Neural progenitor cell (in vitro differentiated cells): Measurements from ENCODE around the gene CTSO. TPM values are rescaled to one million over a fixed set of nuclear protein-coding genes. Genes with fewer than 3 reads are reported as not detected.

Experiments used
- DNase-seq: peaks from one replicate; pipeline ENCODE4 v3.0.0-alpha.2; 2016; ENCODE audit warnings: low spot score
- H2AFZ ChIP-seq: fragments of 200-600 bp; sonication (generic); replicated peaks from 2 replicates; pipeline ENCODE4 v1.6.1; 2016; ENCODE audit warnings: antibody characterized with exemption
- H3F3A ChIP-seq: fragments of 200-600 bp; sonication (generic); 2 replicates; pipeline ENCODE4 v1.6.1; 2016; ENCODE audit warnings: antibody characterized with exemption, low read depth
- H3K27ac ChIP-seq: fragments of 200-600 bp; sonication (generic); 2 replicates; pipeline ENCODE4 v1.5.1; 2016; ENCODE audit warnings: mild to moderate bottlenecking
- H3K27me3 ChIP-seq: fragments of 200-600 bp; sonication (generic); 2 replicates; pipeline ENCODE4 v1.6.1; 2016; ENCODE audit warnings: mild to moderate bottlenecking, moderate library complexity
- H3K36me3 ChIP-seq: fragments of 200-600 bp; sonication (generic); 2 replicates; pipeline ENCODE4 v1.5.1; 2016
- H3K4me1 ChIP-seq: fragments of 200-600 bp; sonication (generic); 2 replicates; pipeline ENCODE4 v1.6.1; 2016; ENCODE audit warnings: mixed run types
- H3K4me2 ChIP-seq: fragments of 200-600 bp; sonication (generic); 2 replicates; pipeline ENCODE4 v1.6.1; 2016
- H3K4me3 ChIP-seq: fragments of 200-600 bp; sonication (generic); 2 replicates; pipeline ENCODE4 v1.5.1; 2016
- H3K79me2 ChIP-seq: fragments of 200-600 bp; sonication (generic); 2 replicates; pipeline ENCODE4 v1.6.1; 2016; ENCODE audit warnings: low read depth
- H3K9ac ChIP-seq: fragments of 200-600 bp; sonication (generic); 2 replicates; pipeline ENCODE4 v1.6.1; 2016
- H3K9me3 ChIP-seq: fragments of 200-600 bp; sonication (generic); 2 replicates; pipeline ENCODE4 v1.5.1; 2016; ENCODE audit warnings: low read depth
- H4K20me1 ChIP-seq: fragments of 200-600 bp; sonication (generic); 2 replicates; pipeline ENCODE4 v1.6.1; 2016; ENCODE audit warnings: low read depth
- H3K27ac Mint-ChIP-seq: 3 replicates; pipeline ENCODE4 v1.8.0; 2021; ENCODE audit warnings: mixed read lengths
- H3K27me3 Mint-ChIP-seq: 2 replicates; pipeline ENCODE4 v1.8.0; 2022; ENCODE audit warnings: low read depth, mild to moderate bottlenecking, inconsistent platforms, moderate library complexity, mixed read lengths; ENCODE audit not compliant: insufficient read depth
- H3K36me3 Mint-ChIP-seq: 3 replicates; pipeline ENCODE4 v1.8.0; 2021; ENCODE audit warnings: mixed read lengths
- H3K4me1 Mint-ChIP-seq: 3 replicates; pipeline ENCODE4 v1.8.0; 2021; ENCODE audit warnings: mixed read lengths
- H3K4me3 Mint-ChIP-seq: 3 replicates; pipeline ENCODE4 v1.8.0; 2021; ENCODE audit warnings: mild to moderate bottlenecking, moderate library complexity, mixed read lengths
- H3K9me3 Mint-ChIP-seq: 3 replicates; pipeline ENCODE4 v1.8.0; 2020; ENCODE audit warnings: mixed read lengths
- EZH2 ChIP-seq: fragments of 200-600 bp; sonication (generic); IDR thresholded peaks from 2 replicates; pipeline ENCODE4 v1.6.1; 2017; ENCODE audit warnings: antibody characterized with exemption, mild to moderate bottlenecking, moderate library complexity
- EZH2phosphoT487 ChIP-seq: fragments of 200-600 bp; sonication (generic); IDR thresholded peaks from 2 replicates; pipeline ENCODE4 v1.6.1; 2017; ENCODE audit warnings: antibody characterized with exemption
- total RNA-seq: library from RNA; depleted of rRNA; stranded (reverse); fragments of >200 nt; gene quantifications from 2 replicates; pipeline ENCODE4 v1.2.3, GENCODE V29; 2015; ENCODE audit warnings: low replicate concordance
- TF ChIP-seq, protein P1 (sequence below): fragments of 200-600 bp; sonication (generic); IDR thresholded peaks from 2 replicates; pipeline ENCODE4 v1.5.1; 2017; ENCODE audit warnings: antibody characterized with exemption, mild to moderate bottlenecking

CTSO gene
- total RNA-seq, 1 donor from 2014 or later: 3.2 TPM

DNA sequence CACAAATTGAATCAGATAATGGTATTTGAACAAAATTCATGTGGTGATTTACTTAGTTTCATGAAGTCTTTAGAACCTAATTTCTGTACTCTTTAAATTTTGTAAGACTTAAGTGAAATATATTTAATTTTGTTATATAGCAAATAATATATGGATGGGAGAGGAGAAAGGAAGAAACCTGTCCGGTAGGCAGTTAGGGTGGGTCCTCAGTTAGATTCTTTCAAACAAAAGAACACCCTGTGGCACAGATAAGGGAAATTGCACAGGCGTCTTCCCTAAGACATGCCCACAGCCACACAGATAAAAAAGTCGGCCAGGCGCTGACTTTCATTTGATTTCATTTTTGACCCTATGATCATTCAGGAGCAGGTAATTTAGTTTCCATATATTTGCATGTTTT lies 25.1 kb upstream of the CTSO start:
- H3K27ac Mint-ChIP-seq: no peak overlapping the region
- H3K36me3 Mint-ChIP-seq: no peaks in the 10 kb centered on the region
- Histone ChIP-seq H3K27ac (no peak overlapping the region), H3K27me3 (no peaks in the 10 kb centered on the region), H3K4me3 (no peak overlapping the region), H3F3A (no peaks in the 10 kb centered on the region), H3K4me1 (peaks cover 4% of the 10 kb centered on the region), H4K20me1 (no peaks in the 10 kb centered on the region), H3K9me3 (no peaks in the 10 kb centered on the region), H3K9ac (no peak overlapping the region), H3K4me2 (no peak overlapping the region), H3K79me2 (no peaks in the 10 kb centered on the region), H3K36me3 (no peaks in the 10 kb centered on the region), H2AFZ (no peak overlapping the region)
- H3K9me3 Mint-ChIP-seq: peaks cover 21% of the 10 kb centered on the region
- no peak for DNase-seq
- no peak for TF ChIP-seq EZH2phosphoT487
- H3K27me3 Mint-ChIP-seq: peaks cover 2% of the 10 kb centered on the region
- peaks cover 13% of the 10 kb centered on the region for H3K4me1 Mint-ChIP-seq
- no peak overlapping the region for H3K4me3 Mint-ChIP-seq

DNA sequence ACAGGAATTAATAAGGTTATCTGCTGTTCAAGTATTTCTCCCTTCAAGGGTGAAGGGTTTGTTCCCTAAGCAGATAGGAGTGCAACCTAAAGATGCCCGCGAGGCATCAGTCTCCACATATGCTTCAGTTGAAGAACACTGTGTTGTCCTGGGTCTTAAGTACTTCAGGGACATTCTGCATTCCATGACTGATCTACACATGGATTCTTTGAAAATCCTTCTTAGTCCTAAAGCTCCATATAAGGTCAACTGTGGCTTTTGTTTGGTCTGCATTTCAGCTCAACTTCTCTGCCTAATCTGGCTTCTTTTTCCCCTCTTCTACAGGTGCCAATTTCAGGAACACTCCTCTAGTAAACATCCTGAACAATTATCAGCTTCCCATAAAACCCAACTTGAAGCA lies 21.8 kb upstream of the CTSO start:
- no peaks in the 10 kb centered on the region for H4K20me1 ChIP-seq
- no peaks in the 10 kb centered on the region for H3K79me2 ChIP-seq
- H3K4me3 ChIP-seq: no peak overlapping the region
- H3K27me3 ChIP-seq: no peaks in the 10 kb centered on the region
- H3K36me3 ChIP-seq: no peaks in the 10 kb centered on the region
- Mint-ChIP-seq H3K27me3 (peaks cover 2% of the 10 kb centered on the region), H3K27ac (no peak overlapping the region), H3K36me3 (no peaks in the 10 kb centered on the region), H3K4me1 (peaks cover 8% of the 10 kb centered on the region), H3K9me3 (peaks cover 21% of the 10 kb centered on the region), H3K4me3 (no peak overlapping the region)
- no peaks in the 10 kb centered on the region for H3K9me3 ChIP-seq
- no peak overlapping the region for H3K27ac ChIP-seq
- TF ChIP-seq, protein P1, sequence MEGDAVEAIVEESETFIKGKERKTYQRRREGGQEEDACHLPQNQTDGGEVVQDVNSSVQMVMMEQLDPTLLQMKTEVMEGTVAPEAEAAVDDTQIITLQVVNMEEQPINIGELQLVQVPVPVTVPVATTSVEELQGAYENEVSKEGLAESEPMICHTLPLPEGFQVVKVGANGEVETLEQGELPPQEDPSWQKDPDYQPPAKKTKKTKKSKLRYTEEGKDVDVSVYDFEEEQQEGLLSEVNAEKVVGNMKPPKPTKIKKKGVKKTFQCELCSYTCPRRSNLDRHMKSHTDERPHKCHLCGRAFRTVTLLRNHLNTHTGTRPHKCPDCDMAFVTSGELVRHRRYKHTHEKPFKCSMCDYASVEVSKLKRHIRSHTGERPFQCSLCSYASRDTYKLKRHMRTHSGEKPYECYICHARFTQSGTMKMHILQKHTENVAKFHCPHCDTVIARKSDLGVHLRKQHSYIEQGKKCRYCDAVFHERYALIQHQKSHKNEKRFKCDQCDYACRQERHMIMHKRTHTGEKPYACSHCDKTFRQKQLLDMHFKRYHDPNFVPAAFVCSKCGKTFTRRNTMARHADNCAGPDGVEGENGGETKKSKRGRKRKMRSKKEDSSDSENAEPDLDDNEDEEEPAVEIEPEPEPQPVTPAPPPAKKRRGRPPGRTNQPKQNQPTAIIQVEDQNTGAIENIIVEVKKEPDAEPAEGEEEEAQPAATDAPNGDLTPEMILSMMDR: no peak
- TF ChIP-seq EZH2 (no peak), EZH2phosphoT487 (no peak)
- H3K4me2 ChIP-seq: no peak overlapping the region
- no peaks in the 10 kb centered on the region for H3F3A ChIP-seq
- no peak overlapping the region for H2AFZ ChIP-seq
- DNase-seq: no peak
- H3K9ac ChIP-seq: no peak overlapping the region
- H3K4me1 ChIP-seq: no peaks in the 10 kb centered on the region

GRCh38 chr4:155974996-155975395 lies 21.3 kb upstream of the CTSO start:
- Histone ChIP-seq H3K36me3 (no peaks in the 10 kb centered on the region), H4K20me1 (no peaks in the 10 kb centered on the region), H3K4me2 (no peak overlapping the region), H3K9me3 (no peaks in the 10 kb centered on the region), H3K27me3 (no peaks in the 10 kb centered on the region), H3K27ac (no peak overlapping the region), H3K4me1 (no peaks in the 10 kb centered on the region), H3K9ac (no peak overlapping the region), H2AFZ (no peak overlapping the region), H3K4me3 (no peak overlapping the region), H3K79me2 (no peaks in the 10 kb centered on the region), H3F3A (no peaks in the 10 kb centered on the region)
- H3K27ac Mint-ChIP-seq: no peak overlapping the region
- DNase-seq: no peak
- H3K9me3 Mint-ChIP-seq: peaks cover 17% of the 10 kb centered on the region
- peaks cover 2% of the 10 kb centered on the region for H3K27me3 Mint-ChIP-seq
- no peaks in the 10 kb centered on the region for H3K36me3 Mint-ChIP-seq
- H3K4me1 Mint-ChIP-seq: peaks cover 8% of the 10 kb centered on the region
- no peak overlapping the region for H3K4me3 Mint-ChIP-seq
- TF ChIP-seq EZH2phosphoT487 (no peak), EZH2 (no peak)
- TF ChIP-seq, protein P1: no peak

- no peak overlapping the region for H2AFZ ChIP-seq
These were observed 20.7 kb upstream of the CTSO start for GRCh38 chr4:155974476-155974749.

More at GRCh38 chr4:155974476-155974749, 20.7 kb upstream of the CTSO start:
- Histone ChIP-seq H3K9me3 (no peaks in the 10 kb centered on the region), H3F3A (no peaks in the 10 kb centered on the region), H3K4me1 (no peaks in the 10 kb centered on the region), H3K9ac (no peak overlapping the region), H3K27ac (no peak overlapping the region), H3K79me2 (no peaks in the 10 kb centered on the region), H3K36me3 (no peaks in the 10 kb centered on the region), H3K4me2 (no peak overlapping the region), H3K4me3 (no peak overlapping the region), H4K20me1 (no peaks in the 10 kb centered on the region), H3K27me3 (no peaks in the 10 kb centered on the region)
- Mint-ChIP-seq H3K36me3 (no peaks in the 10 kb centered on the region), H3K27me3 (peaks cover 2% of the 10 kb centered on the region), H3K4me3 (no peak overlapping the region), H3K27ac (no peak overlapping the region), H3K9me3 (peaks cover 13% of the 10 kb centered on the region), H3K4me1 (peaks cover 8% of the 10 kb centered on the region)
- DNase-seq: no peak
- TF ChIP-seq EZH2phosphoT487: no peak
- no peak for TF ChIP-seq EZH2
- TF ChIP-seq, protein P1: no peak
